HCT116 (cell line): ENCODE measurements around the gene PSD. TPM values are rescaled to one million over a fixed set of nuclear protein-coding genes. Genes with fewer than 3 reads are reported as not detected.

ENCODE experiments used
- ATAC-seq: fragments of 200-7000 bp; cut with Tn5 transposase; 2 replicates; pipeline ENCODE4 v1.9.1; 2020; ENCODE audit warnings: mild to moderate bottlenecking, moderate library complexity
- BruUV-seq: library from RNA; stranded (reverse); fragments of 400-500 nt; replicated peaks from 2 replicates; lab custom pipeline; 2021; lab: Mats Ljungman, UMichigan
- CTCF ChIA-PET: fragments of 300-600 bp; sonication (Branson Sonifier 250); formaldehyde crosslinking; loops from one replicate; lab custom pipeline; 2021; ENCODE audit warnings: antibody characterized with exemption; lab: Charles Lee
- POLR2A ChIA-PET: fragments of 300-600, 350-600 bp; sonication (Branson Sonifier 250); formaldehyde crosslinking; loops from one replicate; lab custom pipeline; 2021; ENCODE audit warnings: antibody characterized with exemption; lab: Charles Lee
- RAD21 ChIA-PET, 2 experiments: fragments of 300-600 bp; sonication (Branson Sonifier 250); formaldehyde crosslinking; loops; one replicate each; lab custom pipeline; 2023; ENCODE audit warnings: low total read pairs in 2 of 2; ENCODE audit not compliant: uncharacterized antibody in 2 of 2, unreplicated experiment in 2 of 2, low non-redundant PET in 1 of 2; lab: Charles Lee
- DNase-seq: peaks from one replicate; pipeline ENCODE4 v3.0.0-alpha.2; 2010; ENCODE audit warnings: low read depth, low spot score
- H2AFZ ChIP-seq: fragments of 200-600 bp; shearing (Covaris generic), sonication (generic); 2 replicates; pipeline ENCODE4 v1.6.1; 2017; ENCODE audit warnings: low read depth, mixed run types, mixed read lengths, antibody characterized with exemption, low read length; ENCODE audit not compliant: poor library complexity, severe bottlenecking
- H3K27ac ChIP-seq: 2 replicates; pipeline ENCODE4 v1.5.1; 2012; ENCODE audit warnings: low read depth, low read length
- H3K27me3 ChIP-seq: fragments of 200-600 bp; sonication (generic); 2 replicates; pipeline ENCODE4 v1.6.1; 2016; ENCODE audit warnings: mixed run types, low read length, mixed read lengths; ENCODE audit not compliant: insufficient read depth
- H3K36me3 ChIP-seq, 2 experiments: fragments of 200-500 bp in 1 of 2; fragments of 200-600 bp in 1 of 2; sonication (Bioruptor generic) in 1 of 2; sonication (generic) in 1 of 2; 2 replicates each; pipeline versions ENCODE4 v1.5.1 to v1.6.1; 2014 to 2016; ENCODE audit warnings: low read length in 2 of 2, inconsistent platforms in 1 of 2, mixed read lengths in 1 of 2, mixed run types in 1 of 2; ENCODE audit not compliant: insufficient read depth in 2 of 2, control insufficient read depth in 1 of 2
- H3K4me1 ChIP-seq, 2 experiments: fragments of 200-600 bp in 1 of 2; sonication (generic) in 1 of 2; 2 replicates each; pipeline versions ENCODE4 v1.5.1 to v1.6.1; 2012 to 2017; ENCODE audit warnings: low read length in 2 of 2, inconsistent platforms in 1 of 2, mild to moderate bottlenecking in 1 of 2, mixed read lengths in 1 of 2, mixed run types in 1 of 2, moderate library complexity in 1 of 2; ENCODE audit not compliant: insufficient read depth in 2 of 2, control insufficient read depth in 1 of 2
- H3K4me2 ChIP-seq: fragments of 200-600 bp; sonication (generic); 2 replicates; pipeline ENCODE4 v1.6.1; 2017; ENCODE audit warnings: mixed run types, low read length, mixed read lengths
- H3K4me3 ChIP-seq, 2 experiments: fragments of 200-600 bp in 1 of 2; sonication (generic) in 1 of 2; replicated peaks in 1 of 2; 2 replicates each; pipeline ENCODE4 v1.5.1; 2011 to 2016; ENCODE audit warnings: low read length in 2 of 2, control low read depth in 1 of 2, low read depth in 1 of 2, mild to moderate bottlenecking in 1 of 2, mixed read lengths in 1 of 2, mixed run types in 1 of 2
- H3K79me2 ChIP-seq: fragments of 200-600 bp; sonication (generic); 2 replicates; pipeline ENCODE4 v1.6.1; 2017; ENCODE audit warnings: mild to moderate bottlenecking, mixed run types, low read length, moderate library complexity, mixed read lengths; ENCODE audit not compliant: insufficient read depth
- H3K9ac ChIP-seq: fragments of 200-600 bp; sonication (generic); 2 replicates; pipeline ENCODE4 v1.6.1; 2016; ENCODE audit warnings: low read length, mixed read lengths
- H3K9me2 ChIP-seq: fragments of 200-600 bp; sonication (generic), shearing (Covaris generic); 2 replicates; pipeline ENCODE4 v1.6.1; 2017; ENCODE audit warnings: mixed run types, mild to moderate bottlenecking, moderate library complexity; ENCODE audit not compliant: insufficient read depth
- H3K9me3 ChIP-seq, 2 experiments: fragments of 200-500 bp in 1 of 2; fragments of 200-600 bp in 1 of 2; sonication (Bioruptor generic) in 1 of 2; sonication (generic) in 1 of 2; 2 replicates each; pipeline ENCODE4 v1.6.1; 2014 to 2017; ENCODE audit warnings: low read length in 2 of 2, mixed read lengths in 2 of 2, inconsistent platforms in 1 of 2, low read depth in 1 of 2, mild to moderate bottlenecking in 1 of 2, mixed run types in 1 of 2, moderate library complexity in 1 of 2; ENCODE audit not compliant: control insufficient read depth in 1 of 2, insufficient read depth in 1 of 2
- H4K20me1 ChIP-seq: fragments of 200-600 bp; sonication (generic), shearing (Covaris generic); 2 replicates; pipeline ENCODE4 v1.6.1; 2017; ENCODE audit warnings: mixed run types, mild to moderate bottlenecking, moderate library complexity; ENCODE audit not compliant: insufficient read depth
- CBX3 ChIP-seq: IDR thresholded peaks from 2 replicates; pipeline ENCODE4 v1.6.1; 2012; ENCODE audit warnings: low read depth
- CEBPB ChIP-seq: IDR thresholded peaks from 2 replicates; pipeline ENCODE4 v1.6.1; 2012; ENCODE audit warnings: low read depth
- JUND ChIP-seq: IDR thresholded peaks from 2 replicates; pipeline ENCODE4 v1.6.1; 2012
- MAX ChIP-seq: IDR thresholded peaks from 2 replicates; pipeline ENCODE4 v1.6.1; 2012
- POLR2AphosphoS5 ChIP-seq: IDR thresholded peaks from 2 replicates; pipeline ENCODE4 v1.6.1; 2011; ENCODE audit warnings: mild to moderate bottlenecking, low read depth, low read length, moderate library complexity
- RAD21 ChIP-seq: IDR thresholded peaks from 2 replicates; pipeline ENCODE4 v1.6.1; 2012; ENCODE audit warnings: low read depth, mild to moderate bottlenecking
- SP1 ChIP-seq: IDR thresholded peaks from 2 replicates; pipeline ENCODE4 v1.6.1; 2012; ENCODE audit warnings: low read depth
- TCF7L2 ChIP-seq: IDR thresholded peaks from 2 replicates; pipeline ENCODE4 v1.7.0; 2011; ENCODE audit warnings: borderline replicate concordance, inconsistent platforms; ENCODE audit not compliant: insufficient read depth, insufficient read length; ENCODE audit errors: extremely low read depth
- YY1 ChIP-seq: IDR thresholded peaks from 2 replicates; pipeline ENCODE4 v1.6.1; 2011; ENCODE audit warnings: low read length, low read depth, moderate library complexity, mild to moderate bottlenecking; ENCODE audit not compliant: insufficient replicate concordance; ENCODE audit errors: extremely low read depth
- ZBTB33 ChIP-seq: IDR thresholded peaks from 2 replicates; pipeline ENCODE4 v1.6.1; 2011; ENCODE audit warnings: mild to moderate bottlenecking, low read length, moderate library complexity; ENCODE audit not compliant: insufficient replicate concordance; ENCODE audit errors: extremely low read depth
- ZFX ChIP-seq: fragments of 450-650 bp; IDR thresholded peaks from 2 replicates; pipeline ENCODE4 v1.6.1; 2017
- intact Hi-C: fragments of 100-400 bp; cut with micrococcal nuclease; formaldehyde crosslinking; loops from 2 replicates; pipeline ENCODE4 v1.10.0; 2022
- total RNA-seq: library from RNA; stranded (reverse); gene quantifications from one replicate; pipeline ENCODE4 v1.2.1, GENCODE V29; 2021; ENCODE audit not compliant: unreplicated experiment

PSD gene
- total RNA-seq, 1 experiment from 2014 or later, result 9.7 TPM

- peaks cover 35% of the 10 kb centered on the region for H3K79me2 ChIP-seq
- no peaks in the 10 kb centered on the region for H3K9me3 ChIP-seq
- no peaks in the 10 kb centered on the region for H4K20me1 ChIP-seq
- peaks cover 28 to 38% of the 10 kb centered on the region in 2 experiments for H3K4me1 ChIP-seq
- peak overlapping the region; percentile 98 for H3K4me2 ChIP-seq
- BruUV-seq, result no TSS peak
- ChIA-PET RAD21 (interaction anchor here in 1 of 2 experiments (0.6 kb wide), 1 partner anchor 11 kb away, joined by 3 read pairs; no protein-coding TSS in a partner anchor), CTCF (interaction anchor here (1.0 to 1.1 kb wide), 4 partner anchors 9 to 222 kb away, joined by 3 to 6 read pairs (median 4); partner anchors contain the start of gene SUFU), POLR2A (interaction anchor here (0.8 to 6.1 kb wide), 4 partner anchors 9 to 338 kb away, joined by 3 to 39 read pairs (median 20); partner anchors contain the start of gene CUEDC2)
- peak; percentile 69 for DNase-seq
- no peak overlapping the region for H2AFZ ChIP-seq
- intact Hi-C loops, result no loop called here
- peak overlapping the region; percentile 6; a peak in 2 of 4 replicates for H3K4me3 ChIP-seq
- TF ChIP-seq ZFX (no peak), JUND (no peak), MAX (no peak), SP1 (no peak), POLR2AphosphoS5 (no peak; the same call in 1 of the 2 replicates), CBX3 (no peak), YY1 (peak; percentile 72), ZBTB33 (no peak), TCF7L2 (peak; percentile 91), CEBPB (no peak), RAD21 (no peak)
- no peaks in the 10 kb centered on the region for H3K27me3 ChIP-seq
- no peaks in the 10 kb centered on the region for H3K9me2 ChIP-seq
- H3K9ac ChIP-seq, result peak overlapping the region; percentile 7; the same call in 1 of the 2 replicates
- H3K27ac ChIP-seq, result peak overlapping the region; percentile 60
- peak; percentile 13; the same call in 1 of the 2 replicates for ATAC-seq
- peaks cover 4 to 13% of the 10 kb centered on the region in 2 experiments; a peak in 2 of 4 replicates for H3K36me3 ChIP-seq
Observed at GRCh38 chr10:102452672-102453340, 34.2 kb upstream of the PSD start.
